HG02588 (cell line): ENCODE measurements around the gene USP40.

Experiments
- ATAC-seq: cut with Tn5 transposase; IDR thresholded peaks from one replicate; pipeline ENCODE4 v1.9.1; 2021; ENCODE audit warnings: mild to moderate bottlenecking, moderate library complexity; ENCODE audit not compliant: unreplicated experiment

USP40 gene

GRCh38 chr2:233446606-233447305, 119.8 kb downstream of the USP40 start:
- no peak for ATAC-seq

- no peak for ATAC-seq
Observed at GRCh38 chr2:233446121-233446520, 120.5 kb downstream of the USP40 start.

DNA sequence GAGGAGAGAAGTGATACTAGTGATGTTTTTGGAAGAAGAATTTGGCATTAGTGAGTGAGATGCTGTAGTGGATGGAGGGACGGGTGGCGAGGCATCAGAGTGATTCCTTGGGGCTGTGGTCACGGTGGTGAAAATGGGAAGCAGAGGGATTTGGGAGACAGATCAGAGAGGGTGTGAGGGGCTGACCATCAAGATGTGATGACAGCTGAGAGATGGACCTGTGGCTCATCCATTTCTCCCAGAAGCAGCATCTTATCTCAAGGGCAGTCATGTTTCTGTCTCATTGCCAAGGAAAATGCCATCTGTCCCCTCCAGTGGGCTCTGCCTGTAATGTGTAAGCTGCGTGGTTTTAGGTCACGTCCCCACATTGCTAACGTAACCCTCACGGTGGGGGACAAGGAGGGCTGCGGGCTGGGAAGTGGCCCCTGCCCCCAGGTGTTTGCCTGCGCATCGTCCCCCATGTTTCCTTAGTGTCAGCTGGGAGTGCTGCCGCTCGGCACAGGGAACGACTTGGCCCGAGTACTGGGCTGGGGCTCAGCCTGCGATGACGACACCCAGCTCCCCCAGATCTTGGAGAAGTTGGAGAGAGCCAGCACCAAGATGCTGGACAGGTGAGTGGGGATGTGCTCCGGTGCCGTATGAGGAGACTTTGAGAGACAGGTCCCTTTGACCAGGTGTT, 121.3 kb downstream of the USP40 start:
- no peak for ATAC-seq

GRCh38 chr2:233444501-233444900, 122.1 kb downstream of the USP40 start:
- ATAC-seq = no peak

GRCh38 chr2:233443511-233444183, 122.9 kb downstream of the USP40 start:
- ATAC-seq = no peak

- no peak for ATAC-seq
Observed at GRCh38 chr2:233442028-233442310, 124.6 kb downstream of the USP40 start.

- ATAC-seq = no peak
Observed at GRCh38 chr2:233441161-233442027, 125.2 kb downstream of the USP40 start.

DNA sequence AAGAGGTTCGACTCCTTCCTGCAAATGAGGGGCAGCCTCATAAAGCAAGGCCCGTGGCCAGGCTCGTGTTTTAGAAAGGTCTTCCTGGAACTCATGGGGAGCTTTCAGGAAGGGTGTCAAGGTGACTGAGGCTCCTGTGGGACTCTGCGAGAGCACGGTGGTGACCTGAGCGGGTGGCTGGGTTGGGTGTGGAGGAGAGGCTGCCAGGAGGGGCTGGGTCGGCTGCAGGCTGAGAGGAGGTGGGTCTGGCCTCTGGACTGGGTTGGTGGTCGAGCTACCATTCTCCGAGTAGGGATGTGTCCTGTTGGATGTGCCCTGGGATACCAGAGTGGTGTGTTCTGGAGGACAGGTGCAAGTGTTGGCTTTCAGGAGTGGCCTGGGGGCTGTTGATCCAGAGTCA, 125.9 kb downstream of the USP40 start:
- no peak for ATAC-seq

DNA sequence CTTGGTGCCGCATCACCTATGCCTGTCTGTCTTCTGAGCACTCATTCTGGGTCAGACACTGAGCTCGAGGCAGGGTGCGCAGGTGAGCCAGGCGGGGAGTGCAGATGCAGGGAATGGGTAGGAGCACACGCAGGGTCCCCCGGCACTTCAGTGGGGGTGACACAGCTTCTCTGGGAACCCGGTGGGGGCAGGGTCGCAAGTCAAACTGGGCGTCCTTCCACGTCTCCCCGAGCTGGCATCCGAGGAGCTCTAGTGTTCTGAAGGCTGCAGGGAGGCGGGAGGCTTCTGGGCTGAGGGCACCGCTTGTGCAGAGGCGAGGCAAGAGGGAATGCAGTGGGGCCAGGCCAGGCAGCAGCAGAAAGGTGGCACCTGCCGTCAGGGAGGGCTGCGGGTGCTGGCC, 126.3 kb downstream of the USP40 start:
- no peak for ATAC-seq

DNA sequence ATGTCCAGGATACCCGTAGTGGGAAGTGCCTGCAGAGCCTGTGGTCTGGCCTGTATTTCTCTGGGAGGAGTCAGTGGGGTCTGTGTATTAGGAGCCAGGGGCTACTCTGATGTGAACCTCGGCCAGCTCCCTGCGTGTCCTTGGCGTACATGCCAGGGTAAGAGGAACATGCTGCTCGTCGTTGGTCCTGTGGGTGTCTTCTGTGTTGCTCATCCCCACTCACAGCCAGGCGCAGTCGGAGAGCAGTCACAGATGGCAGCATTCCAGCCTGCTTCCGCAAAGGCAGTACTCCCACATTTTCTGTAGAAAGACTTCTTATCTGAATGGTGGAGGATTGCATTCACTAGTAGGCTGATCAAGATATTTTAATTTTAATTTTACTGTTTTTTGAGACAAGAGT, 127.4 kb downstream of the USP40 start:
- no peak for ATAC-seq

GRCh38 chr2:233438573-233439147, 127.9 kb downstream of the USP40 start:
- no peak for ATAC-seq

DNA sequence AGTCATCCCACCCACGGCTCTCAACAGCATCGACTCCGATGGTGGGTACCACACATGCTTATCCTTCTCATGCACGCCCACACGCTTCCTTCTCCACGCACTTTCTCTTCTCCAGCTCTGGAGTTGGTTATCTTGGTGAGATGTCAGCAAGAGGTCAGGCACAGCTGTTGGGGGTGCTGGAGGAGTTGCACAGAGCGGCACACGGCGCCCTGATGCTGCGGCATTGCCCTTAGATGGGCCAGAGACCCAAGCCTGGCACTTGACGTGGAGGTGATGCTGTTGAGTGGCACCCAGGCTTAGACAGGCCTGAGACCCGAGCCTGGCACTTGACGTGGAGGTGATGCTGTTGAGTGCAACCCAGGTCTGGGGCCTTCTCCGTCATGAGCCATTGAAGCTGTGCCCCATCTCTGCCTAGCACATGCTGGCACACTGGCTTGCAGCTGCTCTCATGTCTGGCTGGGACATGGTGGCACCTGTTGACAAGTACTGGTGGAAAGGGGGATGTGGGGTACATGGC, 129.1 kb downstream of the USP40 start:
- no peak for ATAC-seq

DNA sequence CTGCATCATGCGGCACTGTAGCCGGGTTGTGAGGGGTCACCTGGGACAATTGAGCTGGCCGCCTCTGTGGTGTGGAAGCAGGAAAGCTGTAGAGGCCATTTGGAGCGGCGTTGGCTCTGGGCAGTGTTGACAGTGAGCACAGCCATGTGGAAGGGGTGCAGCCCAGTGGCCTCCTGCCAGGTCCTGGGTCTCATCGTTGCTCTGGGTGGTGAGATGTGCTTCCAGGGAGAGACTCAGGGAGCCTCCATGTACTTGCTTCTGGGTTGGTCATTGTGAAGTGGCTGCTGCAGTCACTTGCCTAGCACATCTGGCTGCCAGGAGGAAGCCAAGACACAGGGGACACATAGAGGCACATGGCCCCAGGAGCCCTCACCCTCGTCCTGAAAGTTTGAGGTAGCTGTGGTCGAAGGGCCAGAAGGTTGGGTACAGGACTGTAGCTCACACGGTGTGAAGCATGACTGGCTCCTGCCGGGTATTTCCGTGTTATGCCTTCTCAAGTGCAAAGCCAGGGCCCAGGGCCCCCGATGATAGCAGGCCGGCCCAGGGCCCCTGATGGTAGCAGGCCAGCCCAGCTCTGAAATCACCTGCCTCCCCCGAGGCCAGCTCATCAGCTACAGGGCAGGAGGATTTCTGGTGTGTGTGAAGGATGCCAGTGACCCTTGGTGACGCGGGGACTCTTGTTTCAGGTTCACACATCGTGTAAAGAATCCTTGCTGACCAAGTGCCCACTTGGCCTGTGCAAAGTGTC, 129.7 kb downstream of the USP40 start:
- no peak for ATAC-seq

DNA sequence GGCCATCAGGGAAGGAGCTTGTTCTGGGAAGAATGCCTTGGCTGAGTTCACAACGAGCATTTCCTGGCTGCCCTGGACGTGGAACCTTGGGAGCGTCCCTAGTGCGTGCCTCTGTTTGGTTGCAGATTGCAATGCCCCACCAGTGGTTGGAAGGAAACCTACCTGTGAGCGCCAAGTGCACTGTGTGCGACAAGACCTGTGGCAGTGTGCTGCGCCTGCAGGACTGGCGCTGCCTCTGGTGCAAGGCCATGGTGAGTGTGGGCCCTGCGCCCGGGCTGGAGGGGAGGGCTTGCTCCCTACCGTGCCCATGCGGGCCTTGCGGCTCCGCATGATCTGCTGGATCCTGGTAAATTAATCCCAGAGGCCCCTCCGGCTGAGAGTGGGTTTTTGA, 130.4 kb downstream of the USP40 start:
- ATAC-seq = no peak

DNA sequence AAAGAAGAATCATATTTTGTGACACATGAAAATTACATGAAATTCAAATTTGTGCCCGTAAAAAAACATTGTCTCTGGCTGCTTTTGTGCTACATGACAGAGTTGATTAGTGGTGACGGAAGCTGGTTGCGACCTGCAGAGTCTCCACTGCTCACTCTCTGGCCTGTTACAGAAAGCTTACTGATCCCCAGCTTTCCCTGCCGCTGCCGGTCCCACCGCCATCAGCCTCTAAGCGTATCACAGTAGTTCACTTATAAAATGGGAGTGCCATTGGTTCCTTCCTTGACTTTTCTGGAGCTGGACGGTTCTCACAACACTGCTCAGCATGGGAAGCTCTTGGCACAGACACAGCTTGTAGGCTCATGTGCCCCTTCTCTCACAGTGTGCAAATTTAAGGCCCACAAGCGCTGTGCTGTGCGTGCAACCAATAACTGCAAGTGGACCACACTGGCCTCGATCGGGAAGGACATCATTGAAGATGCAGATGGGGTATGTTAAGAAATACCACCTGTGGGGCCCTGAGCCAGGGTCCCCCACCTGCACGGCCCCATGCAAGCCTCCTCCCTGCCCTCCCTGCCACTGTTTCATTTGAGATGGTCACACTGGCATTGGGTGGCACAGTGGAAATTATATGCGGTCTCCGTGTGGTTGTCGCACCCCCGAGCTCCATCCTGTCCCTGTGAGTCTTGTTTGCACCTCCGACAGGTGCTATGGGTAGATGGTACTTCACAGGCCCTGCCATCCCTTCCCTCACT, 131.0 kb downstream of the USP40 start:
- ATAC-seq = no peak

DNA sequence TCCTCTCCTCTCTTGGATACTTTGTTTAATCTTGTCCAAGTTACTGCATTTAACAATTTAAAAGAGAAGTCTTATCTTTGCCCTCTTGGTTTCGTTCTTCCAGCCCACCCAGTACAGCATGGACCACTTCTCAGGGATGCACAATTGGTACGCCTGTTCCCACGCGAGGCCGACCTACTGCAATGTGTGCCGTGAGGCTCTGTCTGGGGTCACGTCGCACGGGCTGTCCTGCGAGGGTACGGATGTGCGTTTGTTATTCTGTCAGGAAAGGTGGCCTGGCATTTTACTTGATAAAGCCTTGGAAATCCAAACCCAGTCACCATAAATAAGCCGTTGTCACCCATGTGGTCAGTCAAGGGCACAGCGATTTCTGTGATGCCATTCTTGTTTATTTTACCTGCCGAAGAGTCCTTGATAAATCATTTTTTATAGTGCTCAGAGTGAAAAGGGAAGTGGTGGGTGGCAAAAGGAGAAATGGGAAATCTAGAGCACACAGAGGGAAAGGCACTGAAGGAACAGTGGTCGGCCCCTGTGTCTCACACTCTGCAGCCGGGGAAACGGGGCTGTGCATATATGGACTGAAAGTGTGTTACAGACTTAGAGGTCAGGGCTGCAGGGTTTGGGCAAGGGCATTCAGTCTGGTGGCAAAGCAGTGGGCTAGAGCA, 131.8 kb downstream of the USP40 start:
- no peak for ATAC-seq

- ATAC-seq = no peak
Observed at GRCh38 chr2:233433794-233434193, 132.8 kb downstream of the USP40 start.

GRCh38 chr2:233433029-233433428, 133.6 kb downstream of the USP40 start:
- ATAC-seq = no peak

GRCh38 chr2:233430651-233431050, 135.9 kb downstream of the USP40 start:
- no peak for ATAC-seq
